NCI-H524 treated with DMSO at 0.1 percent for 48 hours (cell line): Measurements from ENCODE around the gene MEIOB.
"Not testable (repeated sequence)": the region's sequence is repeated elsewhere in the genome, so short reads cannot be mapped to it uniquely, and the experiment has no call there.

Source experiments
- DNase-seq: peaks from one replicate; lab custom pipeline; 2025; lab: John Stamatoyannopoulos, UW

Gene MEIOB

DNA sequence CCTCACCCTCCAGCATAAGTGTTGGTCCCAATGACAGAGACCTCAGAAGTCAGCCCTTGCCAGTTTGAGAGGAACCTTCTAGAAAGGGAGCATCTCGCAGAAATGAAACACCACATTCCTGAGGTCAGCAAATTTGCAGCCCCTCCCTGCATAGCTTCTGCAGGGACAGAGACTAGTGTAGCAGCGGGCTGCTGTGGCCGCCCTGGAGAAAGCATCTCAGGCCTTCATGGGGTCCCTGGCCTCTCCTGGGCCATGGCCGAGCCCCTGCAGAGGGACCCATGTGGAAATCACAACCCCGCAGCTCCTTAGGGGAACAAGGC lies 34.8 kb upstream of the MEIOB start:
- no peak for DNase-seq

- no peak for DNase-seq
Measured at GRCh38 chr16:1906055-1906845, 34.3 kb upstream of the MEIOB start.

GRCh38 chr16:1903845-1904840 lies 32.2 kb upstream of the MEIOB start:
- no peak for DNase-seq

DNA sequence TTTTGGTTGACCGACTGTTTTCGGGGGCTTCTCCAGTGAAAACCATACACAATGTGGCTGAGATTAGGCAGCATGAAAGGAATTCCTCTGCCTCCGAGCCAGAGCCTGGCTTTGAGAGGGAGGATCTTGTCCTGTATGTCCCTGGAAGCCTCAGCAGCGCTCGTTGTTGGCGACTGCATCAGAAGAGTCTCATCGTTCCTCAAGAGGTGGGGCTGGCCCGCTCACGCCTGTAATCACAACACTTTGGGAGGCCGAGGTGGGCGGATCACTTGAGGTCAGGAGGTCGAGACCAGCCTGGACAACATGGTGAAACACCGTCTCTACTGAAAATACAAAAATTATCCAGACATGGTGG lies 31.2 kb upstream of the MEIOB start:
- DNase-seq: no peak

GRCh38 chr16:1902547-1903219 lies 30.7 kb upstream of the MEIOB start:
- no peak for DNase-seq

DNA sequence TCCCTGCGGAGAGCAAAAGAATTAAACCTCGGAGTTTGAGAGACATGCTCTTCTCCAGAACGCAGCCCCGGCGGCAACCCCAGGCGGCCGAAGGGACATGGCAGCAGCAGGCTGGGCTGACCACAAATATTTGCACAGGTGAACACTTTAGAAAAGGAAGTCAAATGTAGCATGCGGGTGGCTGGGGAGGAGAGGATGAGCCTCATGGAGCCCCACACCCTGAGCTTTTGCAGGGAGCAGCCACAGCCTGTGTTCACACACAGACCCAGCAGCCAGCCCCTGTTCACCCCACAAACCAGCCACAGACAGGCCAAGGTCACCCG lies 28.4 kb upstream of the MEIOB start:
- DNase-seq: no peak

DNA sequence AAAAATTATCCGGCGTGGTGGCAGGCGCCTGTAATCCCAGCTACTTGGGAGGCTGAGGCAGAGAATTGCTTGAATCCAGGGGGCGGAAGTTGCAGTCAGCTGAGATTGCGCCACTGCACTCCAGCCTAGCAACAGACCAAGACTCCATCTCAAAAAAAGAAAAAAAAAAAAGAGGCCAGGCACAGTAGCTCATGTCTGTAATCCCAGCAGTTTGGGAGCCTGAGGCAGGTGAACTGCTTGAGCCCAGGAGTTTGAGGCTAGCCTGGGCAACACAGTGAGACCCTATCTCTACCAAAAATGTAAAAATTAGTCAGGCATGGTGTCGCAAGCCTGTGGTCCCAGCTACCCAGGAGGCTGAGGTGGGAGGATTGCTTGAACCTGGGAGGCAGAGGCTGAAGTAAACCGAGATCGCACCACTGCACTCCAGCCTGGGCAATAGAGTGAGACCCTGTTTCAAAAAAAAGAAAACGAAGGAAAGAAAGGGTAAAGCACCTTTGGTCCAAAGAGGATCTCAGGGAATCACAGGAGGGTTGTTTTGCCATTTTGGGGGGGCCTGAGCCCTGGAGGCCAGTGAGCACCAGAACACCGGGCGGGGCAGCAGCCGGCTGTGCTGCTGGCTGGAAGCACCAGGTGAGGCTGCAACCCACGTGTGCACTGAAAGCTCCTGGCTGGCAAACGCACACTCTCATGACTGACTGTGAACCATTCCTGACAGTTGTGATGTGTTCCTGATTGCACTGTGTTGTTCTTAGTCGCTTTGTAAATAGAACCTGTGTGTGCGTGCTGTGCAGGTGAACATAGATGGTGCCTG lies 27.9 kb upstream of the MEIOB start:
- DNase-seq: no peak

DNA sequence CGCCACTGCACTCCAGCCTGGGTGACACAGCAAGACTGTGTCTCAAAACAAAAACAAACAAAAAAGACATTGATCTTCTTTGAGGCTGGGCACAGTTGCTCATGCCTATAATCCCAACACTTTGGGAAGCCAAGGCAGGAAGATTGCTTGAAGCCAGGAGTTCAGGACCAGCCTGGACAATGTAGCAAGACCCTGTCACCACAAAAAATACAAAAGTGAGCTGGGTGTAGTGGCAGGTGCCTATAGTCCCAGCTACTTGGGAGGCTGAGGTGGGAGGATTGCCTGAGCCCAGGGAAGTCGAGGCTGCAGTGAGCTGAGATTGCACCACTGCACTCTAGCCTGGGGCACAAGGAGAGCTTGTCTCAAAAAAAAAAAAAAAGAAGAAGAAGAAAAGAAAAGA lies 25.7 kb upstream of the MEIOB start:
- DNase-seq: not testable (repeated sequence)

- DNase-seq: no peak
Measured at GRCh38 chr16:1895949-1896675, 24.1 kb upstream of the MEIOB start.

DNA sequence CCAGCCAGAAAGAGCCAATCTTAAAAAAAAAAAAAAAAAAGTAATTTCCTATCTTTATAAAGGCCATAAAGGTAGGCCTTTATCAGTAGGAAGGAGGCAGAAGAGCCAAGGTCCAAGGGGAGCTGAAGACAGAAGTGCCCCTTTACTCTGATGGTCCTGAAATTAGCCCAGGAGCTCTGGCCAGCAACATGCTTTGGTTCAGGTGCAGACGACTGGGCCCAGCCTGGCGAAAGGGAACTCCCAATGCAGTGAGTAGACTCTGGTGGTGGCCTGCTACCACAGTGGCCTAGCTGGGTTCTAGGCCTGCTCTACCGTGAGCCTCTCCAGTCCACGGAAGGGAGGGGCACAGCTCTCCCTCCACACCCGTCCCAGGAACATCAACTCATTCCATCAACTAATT lies 23.1 kb upstream of the MEIOB start:
- no peak for DNase-seq

DNA sequence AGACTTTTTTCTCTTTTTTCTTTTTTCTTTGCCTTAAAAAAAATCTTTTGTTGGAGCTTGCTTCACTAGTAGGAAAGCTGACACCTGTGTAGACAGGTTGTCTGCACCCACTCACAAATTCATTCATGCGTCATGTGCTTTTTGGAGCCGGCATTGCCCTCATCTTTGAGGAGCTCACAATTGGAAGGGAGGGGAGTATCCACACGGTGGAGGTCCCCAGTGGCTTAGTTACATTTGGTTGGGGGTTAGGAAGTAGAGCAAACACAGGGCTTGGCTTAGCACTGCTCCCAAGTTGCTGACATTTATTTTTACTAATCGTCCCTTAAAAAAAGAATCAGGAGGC lies 18.7 kb upstream of the MEIOB start:
- no peak for DNase-seq

GRCh38 chr16:1890024-1890707 lies 18.2 kb upstream of the MEIOB start:
- no peak for DNase-seq

DNA sequence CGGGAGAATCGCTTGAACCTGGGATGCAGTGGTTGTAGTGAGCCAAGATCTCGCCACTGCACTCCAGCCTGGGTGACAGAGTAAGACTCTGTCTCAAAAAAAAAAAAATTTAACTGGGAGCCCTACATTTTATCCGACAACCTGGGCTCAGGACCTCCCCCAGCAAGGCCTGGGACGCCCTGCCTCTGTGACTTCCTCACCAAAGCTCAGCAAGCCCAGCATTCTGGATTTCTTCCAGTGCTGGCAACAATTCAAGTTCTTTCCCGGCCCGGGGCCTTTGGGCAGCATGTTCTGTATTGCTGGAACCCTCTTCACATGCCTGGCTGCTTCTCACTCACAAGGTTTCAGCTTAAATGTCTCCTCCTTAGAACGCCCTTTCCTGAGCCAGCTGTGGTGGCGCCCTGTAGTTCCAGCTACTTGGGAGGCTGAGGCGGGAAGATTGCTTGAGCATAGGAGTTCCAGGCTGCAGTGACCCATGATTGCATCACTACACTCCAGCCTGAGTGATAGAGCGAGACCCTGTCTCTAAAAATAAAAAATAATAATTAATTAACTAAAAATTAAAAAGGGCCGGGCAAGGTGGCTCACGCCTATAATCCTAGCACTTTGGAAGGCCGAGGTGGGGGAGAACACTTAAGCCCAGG lies 15.9 kb upstream of the MEIOB start:
- DNase-seq: no peak

GRCh38 chr16:1884889-1885288 lies 12.9 kb upstream of the MEIOB start:
- DNase-seq: no peak

GRCh38 chr16:1884155-1884760 lies 12.3 kb upstream of the MEIOB start:
- no peak for DNase-seq

- not testable (repeated sequence) for DNase-seq
Measured at GRCh38 chr16:1881172-1881571, 9.2 kb upstream of the MEIOB start.

- no peak for DNase-seq
Measured at GRCh38 chr16:1879477-1879876, 7.5 kb upstream of the MEIOB start.

GRCh38 chr16:1878256-1878655 lies 6.3 kb upstream of the MEIOB start:
- no peak for DNase-seq

GRCh38 chr16:1877804-1878203 lies 5.8 kb upstream of the MEIOB start:
- DNase-seq: no peak

DNA sequence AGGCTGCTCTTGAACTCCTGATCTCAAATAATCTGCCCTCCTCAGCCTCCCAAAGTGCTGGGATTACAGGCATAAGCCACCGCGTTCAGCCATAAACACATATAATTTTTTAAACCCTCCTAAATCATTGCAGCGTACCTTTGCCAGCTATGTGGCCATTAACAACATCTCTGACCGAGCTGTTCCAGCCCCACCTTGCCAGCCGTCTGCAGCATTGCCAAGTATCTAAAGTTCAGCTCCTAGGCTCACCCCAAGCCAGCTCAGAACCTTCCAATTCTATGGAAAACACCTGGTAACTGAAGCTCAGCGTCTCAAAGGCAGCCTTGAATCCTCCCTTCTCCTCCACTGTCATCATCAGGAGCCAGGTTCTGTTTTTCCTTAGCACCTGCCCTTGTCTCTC lies 5.1 kb upstream of the MEIOB start:
- DNase-seq: no peak
